HG02571 (cell line): ENCODE results near the gene MYEOV.

ENCODE experiments used
- ATAC-seq: cut with Tn5 transposase; IDR thresholded peaks from one replicate; pipeline ENCODE4 v1.9.1; 2021; ENCODE audit warnings: mild to moderate bottlenecking, moderate library complexity; ENCODE audit not compliant: unreplicated experiment

Gene MYEOV

GRCh38 chr11:69293819-69294505 lies at the start of gene MYEOV:
Gene MYEOV, plus strand, starts transcription at chr11:69294155. Its CDS starts 1,200 bp downstream, at chr11:69295355.
- no peak for ATAC-seq

- ATAC-seq = no peak
These were observed 49.7 kb upstream of the MYEOV start for GRCh38 chr11:69244266-69244665.

- ATAC-seq = no peak
These were observed 48.9 kb upstream of the MYEOV start for GRCh38 chr11:69245041-69245440.

GRCh38 chr11:69245491-69246345 lies 48.2 kb upstream of the MYEOV start:
- ATAC-seq = no peak

GRCh38 chr11:69249311-69250185 lies 44.4 kb upstream of the MYEOV start:
- no peak for ATAC-seq

- ATAC-seq = no peak
These were observed 43.5 kb upstream of the MYEOV start for GRCh38 chr11:69250186-69251056.

GRCh38 chr11:69251057-69251393 lies 42.9 kb upstream of the MYEOV start:
- ATAC-seq = no peak

DNA sequence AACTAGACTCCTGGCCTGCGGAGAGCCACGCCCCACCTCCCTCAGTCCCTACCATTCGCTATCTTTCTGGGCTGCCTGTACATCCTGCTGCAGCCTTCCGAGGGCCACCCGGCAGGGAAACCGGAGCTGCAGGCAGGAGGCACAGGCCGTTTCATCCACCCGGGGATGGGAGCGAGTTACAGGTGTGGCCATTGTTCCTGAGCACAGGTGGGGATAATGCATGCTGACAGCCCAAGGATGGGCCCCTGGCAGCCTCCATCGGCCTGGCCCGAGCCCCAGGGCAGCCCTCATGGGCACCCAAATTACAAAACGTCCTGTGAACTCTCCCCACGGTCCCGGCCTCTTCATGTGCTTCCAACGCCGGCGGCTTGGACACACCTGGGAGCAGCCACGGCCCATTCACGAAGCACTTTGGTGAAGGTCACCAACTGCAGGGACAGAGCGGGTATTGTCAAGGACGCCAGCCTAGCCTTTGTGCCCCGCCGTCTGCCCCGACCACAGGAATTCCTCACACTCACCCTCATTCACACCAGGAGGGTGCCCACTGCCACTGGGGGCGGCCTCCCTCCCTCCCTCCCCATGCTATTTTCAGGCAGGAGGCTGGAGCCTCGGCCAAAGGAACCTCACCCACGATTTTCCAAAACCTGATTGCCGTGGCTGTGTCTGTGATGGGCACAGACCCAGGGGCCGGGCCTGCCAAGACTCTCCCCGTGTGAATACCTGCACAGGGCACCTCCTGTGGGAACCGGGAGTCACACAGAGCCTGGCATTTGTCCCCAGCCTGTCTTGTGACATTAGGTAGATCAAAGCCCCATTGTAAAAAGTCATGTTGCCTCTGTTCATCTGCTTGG lies 42.1 kb upstream of the MYEOV start:
- ATAC-seq = no peak

DNA sequence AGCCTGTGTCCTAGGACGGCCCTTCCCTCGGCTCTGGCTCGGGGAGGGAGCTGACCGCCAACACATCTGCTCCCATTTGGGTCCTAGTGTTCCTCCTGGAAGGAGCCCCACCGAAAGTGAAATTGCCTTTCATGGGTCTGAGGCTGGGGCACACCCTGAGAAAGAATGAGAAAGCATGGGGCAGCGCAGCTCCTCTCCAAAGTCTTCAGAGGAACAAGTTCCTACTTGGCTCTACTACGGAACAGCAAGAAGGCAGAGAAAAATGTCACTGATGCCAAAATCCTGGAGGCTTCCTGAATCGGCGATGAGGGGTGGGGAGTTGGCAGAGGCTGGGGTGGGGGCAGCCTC lies 41.5 kb upstream of the MYEOV start:
- ATAC-seq = no peak

DNA sequence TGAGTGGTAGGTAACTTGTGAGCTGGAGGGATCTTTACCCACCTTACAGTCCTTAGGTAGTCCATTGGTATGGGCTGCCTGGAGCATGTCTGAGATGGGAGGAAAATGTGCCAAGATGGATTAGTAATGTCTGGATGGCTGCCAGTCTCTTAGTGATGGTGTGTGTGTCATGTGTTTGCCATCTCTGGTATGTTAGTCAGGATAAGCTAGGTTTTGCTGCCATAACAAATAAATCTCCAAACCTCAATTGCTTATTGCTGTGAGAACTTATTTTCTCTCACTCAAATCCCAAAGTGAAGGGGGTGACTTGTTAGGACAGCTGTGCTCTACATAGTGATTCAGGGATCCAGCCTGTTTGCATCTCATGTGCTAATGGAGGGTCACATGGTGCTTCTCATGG lies 40.9 kb upstream of the MYEOV start:
- ATAC-seq = no peak

GRCh38 chr11:69257134-69257533 lies 36.8 kb upstream of the MYEOV start:
- ATAC-seq = no peak

GRCh38 chr11:69257838-69258658 lies 35.9 kb upstream of the MYEOV start:
- no peak for ATAC-seq

DNA sequence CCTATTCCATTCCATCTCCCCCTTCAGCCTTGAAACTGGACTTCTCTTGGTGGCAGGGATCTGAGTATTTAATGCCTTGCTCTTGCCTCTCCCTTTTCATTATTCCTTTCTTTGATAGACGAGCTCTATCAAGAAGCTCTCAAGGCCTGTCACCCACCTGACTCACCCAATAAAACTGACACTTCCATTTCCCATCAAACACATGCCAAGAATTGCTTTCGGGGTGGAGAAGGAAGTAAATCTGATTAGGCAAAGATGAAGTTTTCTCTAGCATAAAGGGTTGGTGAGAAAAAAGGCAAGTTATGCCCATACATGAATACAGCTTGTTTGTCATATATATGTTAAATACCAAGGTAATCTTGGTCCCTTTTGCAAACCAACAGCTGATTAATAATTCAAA lies 34.9 kb upstream of the MYEOV start:
- ATAC-seq = no peak

DNA sequence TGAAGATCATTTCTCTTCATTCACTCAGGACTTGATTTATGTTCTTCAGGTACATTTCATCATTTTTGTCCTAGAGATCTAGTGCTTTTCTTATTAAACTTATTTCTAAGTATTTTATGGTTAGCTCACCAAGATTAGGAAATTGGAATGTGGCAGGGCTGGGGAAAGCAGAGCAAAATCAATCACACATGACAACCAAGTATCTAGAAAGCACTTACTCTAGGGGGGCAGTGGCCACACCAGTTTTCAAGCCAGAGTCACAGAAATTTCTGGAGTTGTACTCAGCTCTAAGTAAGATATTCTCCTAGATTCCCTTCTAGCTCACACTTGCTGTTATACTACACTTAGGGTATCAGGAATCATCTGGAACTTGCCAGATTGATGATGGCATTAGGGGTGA lies 33.3 kb upstream of the MYEOV start:
- ATAC-seq = no peak

DNA sequence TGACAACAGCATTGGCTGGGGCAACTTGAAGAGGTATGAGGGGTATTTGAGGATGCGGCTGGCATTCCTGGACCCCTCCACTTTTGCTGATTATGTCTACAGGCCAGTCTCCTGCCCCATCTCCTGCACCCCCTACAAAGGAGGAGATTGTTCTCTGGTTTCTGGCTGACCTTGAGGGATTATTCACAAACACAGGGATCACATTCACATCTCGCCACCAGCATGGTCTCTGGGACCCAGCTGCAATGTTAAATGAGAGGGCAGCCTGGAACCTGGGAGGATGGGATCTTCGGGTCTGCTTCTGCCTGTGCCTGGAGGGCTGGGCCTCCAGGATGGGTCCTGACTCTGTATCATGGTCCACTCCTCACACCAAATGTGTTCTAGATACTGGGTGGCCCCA lies 32.8 kb upstream of the MYEOV start:
- ATAC-seq = no peak

DNA sequence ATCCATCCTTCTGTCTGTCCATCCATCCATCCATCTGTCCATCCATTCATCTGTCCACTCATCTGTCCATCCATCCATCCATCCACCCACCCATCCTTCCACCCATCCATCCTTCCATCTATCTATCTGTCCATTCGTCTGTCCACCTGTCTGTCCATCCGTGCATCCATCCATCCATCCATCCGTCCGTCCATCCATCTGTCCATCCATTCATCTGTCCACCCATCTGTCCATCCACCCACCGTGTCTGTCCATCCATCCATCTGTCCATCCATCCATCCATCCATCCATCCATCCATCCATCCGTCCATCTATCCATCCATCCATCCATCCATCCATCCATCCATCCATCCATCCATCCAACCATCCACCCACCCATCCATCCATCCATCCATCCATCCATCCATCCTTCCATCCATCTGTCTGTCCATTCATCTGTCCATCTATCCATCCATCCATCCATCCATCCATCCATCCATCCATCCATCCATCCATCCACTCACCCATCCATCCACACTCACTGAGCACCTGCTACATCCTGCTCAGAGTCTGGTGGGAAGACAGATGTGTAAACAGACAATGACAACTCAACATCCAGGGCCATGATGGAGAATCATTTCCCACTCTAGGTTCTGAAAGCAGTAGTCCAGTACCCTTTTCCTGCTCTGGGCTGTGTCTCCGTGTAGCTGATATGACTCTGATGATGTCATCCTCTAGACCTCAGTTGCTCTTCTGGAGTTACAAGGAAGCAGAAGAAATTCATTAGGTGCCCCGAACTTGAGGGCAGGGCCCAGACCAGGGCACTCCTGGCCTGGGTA lies 30.8 kb upstream of the MYEOV start:
- no peak for ATAC-seq

GRCh38 chr11:69263736-69264052 lies 30.3 kb upstream of the MYEOV start:
- ATAC-seq = no peak

- ATAC-seq = no peak
These were observed 29.5 kb upstream of the MYEOV start for GRCh38 chr11:69264486-69264885.
